GM18505 (cell line): ENCODE measurements around the gene PIWIL1.

Experiments
- ATAC-seq: cut with Tn5 transposase; IDR thresholded peaks from one replicate; pipeline ENCODE4 v1.9.1; 2021; ENCODE audit not compliant: unreplicated experiment
- POLR2A ChIP-seq: IDR thresholded peaks from 4 replicates; pipeline ENCODE4 v1.6.1; 2011; ENCODE audit warnings: borderline replicate concordance; ENCODE audit not compliant: insufficient read depth, insufficient read length; ENCODE audit errors: extremely low read depth

Gene PIWIL1

GRCh38 chr12:130347588-130347987 is 9.9 kb downstream of the PIWIL1 start:
- no peak for TF ChIP-seq POLR2A

DNA sequence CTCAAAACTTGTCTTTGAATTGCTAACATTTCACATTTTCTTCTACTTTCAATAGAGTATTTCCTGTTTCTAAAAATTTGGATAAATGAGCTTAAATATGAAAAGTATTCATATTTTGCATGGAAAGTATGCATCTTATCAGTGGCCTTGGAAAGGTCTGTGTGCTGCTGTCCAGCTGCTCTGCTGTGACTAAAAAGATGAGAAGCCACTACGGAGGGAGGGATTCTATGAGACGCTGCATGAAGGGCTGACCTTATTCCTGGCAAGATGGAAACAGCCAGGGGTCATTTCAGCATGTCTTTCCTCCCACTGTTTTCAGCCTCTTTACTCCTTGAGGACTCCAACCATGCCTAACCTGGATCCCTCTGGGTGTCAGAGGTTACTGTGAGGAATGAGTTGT is 13.0 kb downstream of the PIWIL1 start:
- ATAC-seq = no peak
- no peak for TF ChIP-seq POLR2A

More at GRCh38 chr12:130347588-130347987, 9.9 kb downstream of the PIWIL1 start:
- ATAC-seq = no peak

DNA sequence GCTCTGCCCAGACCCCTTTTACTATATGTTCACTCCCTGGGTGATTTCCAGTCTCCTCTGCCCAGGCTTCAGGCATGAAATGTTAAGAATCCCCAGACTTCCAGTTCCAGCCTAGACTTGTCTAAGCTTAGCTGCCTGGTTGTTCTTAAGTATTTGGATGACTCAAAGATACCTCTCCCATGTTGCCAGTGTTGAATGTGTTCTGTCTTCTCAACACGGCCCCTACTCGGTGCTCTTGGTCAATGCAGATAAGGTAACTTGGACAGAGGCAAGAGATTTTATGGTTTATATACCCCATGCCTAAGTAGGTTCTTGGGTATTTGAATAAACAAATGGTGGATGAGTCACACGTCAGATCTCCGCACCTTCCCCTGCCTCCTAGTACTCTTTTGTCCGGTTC is 13.6 kb downstream of the PIWIL1 start:
- ATAC-seq = no peak
- no peak for TF ChIP-seq POLR2A

GRCh38 chr12:130353081-130353480 is 15.4 kb downstream of the PIWIL1 start:
- TF ChIP-seq POLR2A = no peak
- ATAC-seq = no peak

DNA sequence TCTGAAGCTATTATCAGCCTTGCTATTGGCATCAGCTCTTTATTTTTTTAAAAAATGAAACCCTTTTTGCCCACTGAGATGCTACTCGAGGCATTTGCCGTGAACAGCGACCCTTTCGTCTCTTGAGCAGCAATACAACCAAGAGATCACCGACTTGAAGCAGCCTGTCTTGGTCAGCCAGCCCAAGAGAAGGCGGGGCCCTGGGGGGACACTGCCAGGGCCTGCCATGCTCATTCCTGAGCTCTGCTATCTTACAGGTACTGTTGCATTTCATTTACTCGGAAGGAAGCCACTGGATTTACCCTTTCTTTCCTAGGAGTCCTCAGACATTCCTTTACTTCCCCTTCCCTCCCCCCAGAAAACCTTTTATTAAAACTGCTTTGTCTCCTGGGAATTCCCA is 16.7 kb downstream of the PIWIL1 start:
- ATAC-seq = no peak
- TF ChIP-seq POLR2A = no peak

DNA sequence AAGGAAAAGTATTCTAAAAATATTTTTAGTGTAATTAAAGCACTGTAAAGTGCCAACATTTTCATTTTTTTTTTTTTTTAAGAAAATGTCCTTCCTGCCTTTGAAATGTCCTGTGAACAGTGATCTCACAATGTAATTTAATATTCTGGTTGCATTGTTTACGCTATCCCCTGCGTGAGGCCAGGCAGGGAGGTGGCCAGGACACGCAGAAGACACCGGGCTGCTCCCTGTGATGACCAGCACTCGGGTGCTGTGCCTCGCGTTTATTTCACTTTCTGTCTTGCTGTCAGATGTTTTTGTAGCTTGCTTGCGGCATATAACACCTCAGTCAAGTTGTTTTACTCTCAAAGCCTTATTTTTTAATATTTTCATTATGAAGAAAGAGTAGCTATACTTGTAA is 18.5 kb downstream of the PIWIL1 start:
- ATAC-seq = no peak
- no peak for TF ChIP-seq POLR2A

GRCh38 chr12:130357241-130357640 is 19.6 kb downstream of the PIWIL1 start:
- ATAC-seq = no peak
- no peak for TF ChIP-seq POLR2A

DNA sequence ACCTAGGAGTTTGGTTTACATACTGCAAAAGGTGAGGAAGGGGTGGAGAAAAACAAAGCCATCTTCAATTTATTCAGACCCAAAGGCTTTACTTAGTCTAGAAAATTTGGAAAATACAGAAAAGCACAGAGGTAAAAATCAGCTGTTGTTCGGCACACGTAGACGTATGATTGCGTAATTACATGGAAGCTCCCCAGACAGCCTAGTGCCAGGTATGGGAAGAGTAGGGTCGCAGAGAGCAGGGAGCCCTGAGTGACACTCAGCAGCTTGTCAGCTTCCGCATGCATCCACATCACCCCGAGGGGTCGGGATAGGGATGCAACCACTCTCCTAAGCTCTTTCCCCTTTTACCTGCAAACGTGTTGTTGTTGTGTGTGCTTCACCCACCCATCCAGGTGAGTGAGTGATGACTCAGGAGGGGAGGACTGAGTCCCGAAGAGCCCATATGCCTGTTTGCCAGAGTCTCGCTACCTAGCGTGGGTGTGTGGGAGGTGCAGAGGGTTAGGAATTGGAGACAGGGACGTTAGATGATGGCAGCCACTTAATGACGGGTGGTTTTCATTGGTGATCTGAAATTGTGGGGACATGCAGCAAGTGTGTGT is 20.1 kb downstream of the PIWIL1 start:
- ATAC-seq = no peak
- no peak for TF ChIP-seq POLR2A

- ATAC-seq = no peak
- no peak for TF ChIP-seq POLR2A
Measured at GRCh38 chr12:130362060-130362459, 24.4 kb downstream of the PIWIL1 start.

GRCh38 chr12:130364578-130364977 is 26.9 kb downstream of the PIWIL1 start:
- ATAC-seq = no peak
- TF ChIP-seq POLR2A = no peak

- no peak for ATAC-seq
- no peak for TF ChIP-seq POLR2A
Measured at GRCh38 chr12:130366159-130366558, 28.5 kb downstream of the PIWIL1 start.

DNA sequence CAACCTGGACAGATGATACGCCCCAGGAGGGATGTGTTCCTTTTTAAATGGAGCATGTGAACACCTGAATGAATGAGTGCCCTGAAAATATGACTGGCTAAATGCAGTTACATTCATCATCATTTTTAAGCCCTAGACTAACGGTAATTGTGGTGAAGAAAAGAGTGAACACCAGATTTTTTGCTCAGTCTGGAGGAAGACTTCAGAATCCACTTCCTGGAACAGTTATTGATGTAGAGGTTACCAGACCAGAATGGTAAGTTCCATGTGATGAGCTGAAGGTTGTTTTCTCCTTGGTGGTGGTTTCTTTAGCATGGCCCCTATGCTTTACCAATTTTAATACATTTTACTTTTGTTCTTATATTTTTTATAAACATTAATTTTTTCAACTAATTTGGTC is 29.3 kb downstream of the PIWIL1 start:
- no peak for ATAC-seq
- no peak for TF ChIP-seq POLR2A

GRCh38 chr12:130367523-130367922 is 29.8 kb downstream of the PIWIL1 start:
- no peak for TF ChIP-seq POLR2A
- no peak for ATAC-seq

- no peak for TF ChIP-seq POLR2A
- ATAC-seq = no peak
Measured at GRCh38 chr12:130369816-130370215, 32.1 kb downstream of the PIWIL1 start.

GRCh38 chr12:130371296-130371695 is 33.6 kb downstream of the PIWIL1 start:
- no peak for ATAC-seq
- no peak for TF ChIP-seq POLR2A
